T-helper 22 cell (primary cell): Measurements from ENCODE around the gene TET1.
"Not testable (repeated sequence)": the region's sequence is repeated elsewhere in the genome, so short reads cannot be mapped to it uniquely, and the experiment has no call there.

Experiments
- DNase-seq: peaks from one replicate; pipeline ENCODE4 v3.0.0-alpha.2; 2020; ENCODE audit warnings: low read depth

TET1 gene

GRCh38 chr10:68560186-68560942, at the start of gene TET1:
TSS of gene TET1 (plus strand) at chr10:68560337. CDS start at chr10:68572339, 12,002 bp downstream.
- DNase-seq = no peak

- DNase-seq = not testable (repeated sequence)
Observed at GRCh38 chr10:68516216-68516615, 43.9 kb upstream of the TET1 start.

GRCh38 chr10:68516766-68517165, 43.4 kb upstream of the TET1 start:
- no peak for DNase-seq

GRCh38 chr10:68517188-68517587, 42.9 kb upstream of the TET1 start:
- no peak for DNase-seq

GRCh38 chr10:68518609-68519008, 41.5 kb upstream of the TET1 start:
- not testable (repeated sequence) for DNase-seq

GRCh38 chr10:68525490-68526038, 34.6 kb upstream of the TET1 start:
- DNase-seq = not testable (repeated sequence)

- DNase-seq = no peak
Observed at GRCh38 chr10:68526634-68527307, 33.4 kb upstream of the TET1 start.

GRCh38 chr10:68536973-68537372, 23.2 kb upstream of the TET1 start:
- no peak for DNase-seq

- DNase-seq = no peak
Observed at GRCh38 chr10:68537796-68538195, 22.3 kb upstream of the TET1 start.

- no peak for DNase-seq
Observed at GRCh38 chr10:68543004-68543918, 16.9 kb upstream of the TET1 start.

- no peak for DNase-seq
Observed at GRCh38 chr10:68550747-68551411, 9.3 kb upstream of the TET1 start.

GRCh38 chr10:68553138-68553537, 7.0 kb upstream of the TET1 start:
- no peak for DNase-seq

GRCh38 chr10:68553599-68553998, 6.5 kb upstream of the TET1 start:
- no peak for DNase-seq

GRCh38 chr10:68558478-68558877, 1.7 kb upstream of the TET1 start:
- DNase-seq = no peak

GRCh38 chr10:68559251-68559650, 886 bp upstream of the TET1 start:
- DNase-seq = no peak

GRCh38 chr10:68559841-68560185, 324 bp upstream of the TET1 start:
- DNase-seq = no peak

GRCh38 chr10:68560943-68561864, 1.1 kb downstream of the TET1 start:
- DNase-seq = no peak

GRCh38 chr10:68561865-68562649, 1.9 kb downstream of the TET1 start:
- DNase-seq = no peak

GRCh38 chr10:68562661-68563570, 2.8 kb downstream of the TET1 start:
- DNase-seq = no peak
